Glomerular visceral epithelial cell (primary cell): ENCODE measurements around the gene SLC8A1.

ENCODE experiments used
- DNase-seq: peaks from one replicate; pipeline ENCODE4 v3.0.0-alpha.2; 2016; ENCODE audit errors: extremely low spot score

SLC8A1 gene

GRCh38 chr2:40355451-40355850, 96.4 kb downstream of the SLC8A1 start:
- no peak for DNase-seq

- no peak for DNase-seq
Observed at GRCh38 chr2:40353231-40353630, 98.7 kb downstream of the SLC8A1 start.

DNA sequence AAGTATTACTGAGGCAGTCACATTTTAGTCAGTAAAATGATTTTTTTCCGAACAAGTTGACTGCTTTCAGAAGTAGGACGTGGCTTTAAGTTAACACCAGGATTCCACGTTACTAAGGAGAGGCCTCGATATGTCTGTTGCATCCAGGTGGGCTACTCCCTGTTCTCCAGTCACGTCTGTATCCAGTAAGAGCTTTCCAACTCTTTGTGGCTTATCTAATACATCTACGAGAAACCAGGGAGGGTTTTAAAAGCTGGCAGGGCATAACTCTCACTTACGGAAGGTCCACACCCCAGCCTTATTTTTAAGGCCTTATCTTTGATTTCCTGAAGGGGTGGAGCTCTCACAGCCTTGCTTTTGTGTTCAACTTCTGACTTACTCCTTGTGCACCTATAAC, 99.2 kb downstream of the SLC8A1 start:
- DNase-seq: no peak

DNA sequence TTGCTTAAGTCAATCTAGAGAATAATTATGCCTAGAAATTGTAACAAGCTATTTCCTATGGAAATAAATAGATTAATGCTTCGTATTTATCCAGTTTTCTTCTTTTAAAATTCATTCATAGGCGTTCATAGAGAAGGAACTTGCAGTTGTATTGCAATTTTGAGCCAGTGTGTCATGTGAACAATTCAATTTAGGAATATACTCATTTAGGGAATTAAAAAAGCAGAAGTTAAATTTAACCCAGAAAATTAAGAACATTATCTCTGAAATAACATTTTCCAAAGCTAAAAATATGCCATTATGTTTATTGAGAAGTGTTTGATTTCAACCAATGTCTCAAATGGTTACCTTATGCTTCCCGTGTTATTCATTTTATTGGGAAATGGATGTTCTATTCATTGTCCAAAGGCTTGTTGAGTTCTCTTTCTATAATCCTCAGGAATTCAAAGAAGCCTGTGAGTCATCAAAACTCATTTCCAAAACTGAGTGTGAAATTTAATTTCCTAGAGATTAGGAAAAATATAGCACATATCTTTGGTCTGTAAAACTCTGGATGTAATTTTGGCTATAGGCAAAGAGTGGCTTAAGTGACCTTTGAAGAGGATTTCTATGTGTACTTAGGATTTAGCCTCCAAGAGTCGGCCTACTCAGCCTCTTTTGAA, 99.7 kb downstream of the SLC8A1 start:
- no peak for DNase-seq

GRCh38 chr2:40348665-40349064, 103.2 kb downstream of the SLC8A1 start:
- peak; percentile 83 for DNase-seq

- DNase-seq: no peak
Observed at GRCh38 chr2:40348038-40348437, 103.9 kb downstream of the SLC8A1 start.

DNA sequence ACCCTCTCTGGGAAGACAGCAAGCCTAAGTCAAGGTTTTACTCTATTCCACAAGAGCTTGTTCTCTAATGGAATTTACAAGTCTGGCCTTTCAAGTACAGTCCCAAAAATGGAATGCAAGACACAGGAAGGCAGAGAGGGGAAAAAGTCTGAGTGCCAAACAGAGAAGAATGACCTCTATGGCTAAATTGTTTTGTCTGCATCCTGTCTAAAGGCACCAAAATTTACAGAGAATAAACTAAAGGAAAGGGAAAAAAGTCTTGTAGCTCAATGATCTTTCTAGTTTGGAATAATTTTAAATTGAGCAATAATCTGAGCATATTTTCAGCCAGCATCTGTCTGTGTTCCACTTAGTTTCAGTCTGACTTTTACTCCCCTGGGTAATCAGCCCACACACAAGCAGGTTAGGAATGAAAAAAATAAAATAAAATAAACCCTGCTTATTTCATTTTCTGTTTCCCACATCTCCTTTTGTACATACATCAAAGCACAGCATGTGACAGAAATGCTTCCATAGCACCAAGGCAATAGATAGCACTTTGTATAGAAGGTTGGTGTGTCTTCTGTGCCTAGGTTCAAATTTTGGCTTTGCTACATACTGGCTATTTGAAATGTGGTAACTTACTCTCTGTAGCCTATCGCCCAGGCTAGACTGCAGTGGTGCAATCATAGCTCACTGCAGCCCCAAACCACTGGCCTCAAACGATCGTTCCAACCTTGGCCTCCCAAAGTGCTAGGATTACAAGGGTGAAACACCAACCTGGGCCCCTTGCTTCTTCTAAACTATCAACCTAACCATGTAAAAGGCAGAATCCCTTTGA, 105.1 kb downstream of the SLC8A1 start:
- DNase-seq: no peak

DNA sequence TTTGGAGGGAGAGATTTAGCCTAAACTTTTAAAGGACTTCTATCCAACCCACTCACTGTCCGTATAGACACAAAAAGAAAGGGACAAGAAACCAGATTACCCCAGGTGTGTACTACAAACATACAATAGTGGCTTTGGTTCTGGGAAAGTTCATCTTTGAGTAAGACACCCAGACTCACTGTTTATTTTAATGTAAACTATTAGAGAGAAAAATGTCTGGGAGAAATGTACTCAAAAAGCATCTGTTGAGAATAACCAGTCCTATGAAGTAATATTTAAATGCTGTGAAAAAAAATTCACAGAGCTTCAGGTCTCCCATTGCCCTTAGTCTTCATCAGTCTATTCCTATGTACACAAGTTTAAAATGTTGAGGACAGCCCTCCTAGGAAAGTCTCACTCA, 107.5 kb downstream of the SLC8A1 start:
- no peak for DNase-seq

DNA sequence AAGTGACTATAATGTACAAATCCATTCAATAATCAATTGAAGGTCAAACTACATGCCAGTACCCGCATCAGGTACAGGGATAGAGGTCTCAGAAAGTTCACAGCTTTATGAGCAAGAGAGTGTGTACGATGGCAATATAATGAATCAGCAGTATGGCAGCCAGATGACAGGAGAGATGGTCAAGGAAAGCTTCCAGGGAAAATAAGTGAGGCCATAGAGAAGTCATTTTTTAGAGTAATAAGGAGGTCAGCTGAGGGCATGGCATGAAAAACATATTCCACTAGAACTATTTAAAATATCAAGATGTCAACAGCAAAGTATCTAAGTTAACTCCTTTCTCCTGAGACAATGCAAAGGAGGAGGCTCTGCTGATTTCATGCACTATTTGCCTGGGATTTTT, 108.0 kb downstream of the SLC8A1 start:
- peak; percentile 40 for DNase-seq

- no peak for DNase-seq
Observed at GRCh38 chr2:40341198-40341597, 110.7 kb downstream of the SLC8A1 start.

GRCh38 chr2:40339026-40339425, 112.9 kb downstream of the SLC8A1 start:
- no peak for DNase-seq

- DNase-seq: peak; percentile 79
Observed at GRCh38 chr2:40332191-40332826, 119.6 kb downstream of the SLC8A1 start.

DNA sequence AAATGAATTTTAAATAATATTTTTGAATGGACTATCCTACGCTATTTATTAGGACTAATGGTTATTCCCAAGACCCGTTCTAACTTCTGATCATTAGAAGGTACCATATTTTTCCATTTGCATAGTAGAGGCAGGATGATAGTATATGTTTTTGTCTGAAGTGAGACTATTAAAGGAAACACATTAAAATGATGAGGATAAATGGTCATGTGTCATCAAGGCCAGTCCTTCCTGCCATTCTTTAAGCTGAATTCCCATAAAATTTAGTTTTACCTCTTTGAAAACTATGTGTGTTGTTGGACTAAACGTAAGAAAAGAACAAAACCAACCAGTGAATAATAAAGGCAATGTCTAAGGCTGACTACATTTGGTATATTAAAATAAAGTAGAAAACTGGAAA, 121.8 kb downstream of the SLC8A1 start:
- DNase-seq: no peak

DNA sequence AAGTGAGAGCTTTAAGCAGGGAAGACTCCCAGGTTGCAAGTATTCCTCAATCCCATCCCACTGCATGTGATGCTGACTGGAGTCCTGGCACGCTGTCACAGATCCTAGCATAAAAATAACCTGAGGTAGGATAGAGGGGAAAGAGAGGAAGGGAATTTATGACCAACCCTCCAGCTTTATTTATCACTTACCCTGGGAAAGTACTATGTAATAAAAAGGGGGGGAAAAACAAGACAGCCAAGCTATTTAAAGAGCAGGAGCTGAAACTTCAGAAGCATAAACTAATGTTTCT, 122.2 kb downstream of the SLC8A1 start:
- no peak for DNase-seq

GRCh38 chr2:40325116-40325515, 126.8 kb downstream of the SLC8A1 start:
- DNase-seq: peak; percentile 67

- DNase-seq: no peak
Observed at GRCh38 chr2:40324656-40325055, 127.2 kb downstream of the SLC8A1 start.

- no peak for DNase-seq
Observed at GRCh38 chr2:40321822-40322221, 130.1 kb downstream of the SLC8A1 start.

DNA sequence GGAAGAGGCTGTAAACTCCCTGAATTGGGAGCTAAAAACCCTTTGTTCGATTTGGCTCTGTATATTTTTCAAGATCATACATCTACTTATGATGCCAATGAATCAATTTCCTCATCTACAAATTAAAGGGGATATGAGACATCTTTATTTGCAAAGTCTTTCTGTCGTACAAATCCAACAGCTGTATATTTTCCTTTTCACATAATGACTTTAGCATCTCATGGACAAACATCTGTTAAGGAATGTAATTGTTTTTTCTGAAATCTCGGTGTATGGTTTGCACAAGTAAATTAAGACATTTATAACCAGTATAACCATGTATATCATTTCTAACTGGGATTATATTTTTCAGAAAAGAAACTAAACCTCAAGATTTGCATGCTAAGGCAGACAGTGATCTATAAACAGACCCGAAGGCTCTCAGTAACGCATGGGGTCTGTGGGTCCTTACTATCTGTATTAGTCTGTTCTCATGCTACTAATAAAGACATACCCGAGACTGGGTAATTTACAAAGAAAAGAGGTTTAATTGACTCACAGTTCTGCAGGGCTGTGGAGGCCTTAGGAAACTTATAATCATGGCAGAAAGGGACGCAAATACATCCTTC, 130.8 kb downstream of the SLC8A1 start:
- DNase-seq: no peak

- DNase-seq: no peak
Observed at GRCh38 chr2:40318921-40319320, 133.0 kb downstream of the SLC8A1 start.

GRCh38 chr2:40317761-40318160, 134.1 kb downstream of the SLC8A1 start:
- no peak for DNase-seq

DNA sequence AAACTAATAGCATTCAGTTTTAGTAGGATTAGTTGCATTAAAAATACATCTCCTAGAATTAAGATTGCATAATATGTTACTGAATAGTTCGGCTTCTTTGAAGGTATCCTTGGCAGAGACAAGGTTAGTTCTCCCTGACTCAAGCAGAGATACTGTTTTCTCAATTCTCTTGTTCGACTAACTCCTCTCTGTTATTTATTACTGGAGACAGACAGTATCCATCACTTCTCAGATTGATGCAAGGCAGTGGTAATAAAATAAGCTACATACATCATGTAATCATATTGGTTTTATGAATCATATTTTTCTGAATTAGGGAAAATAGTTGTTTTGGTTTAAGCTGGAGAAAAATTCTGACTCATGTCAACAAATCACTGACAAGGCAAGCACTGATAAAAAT, 134.8 kb downstream of the SLC8A1 start:
- no peak for DNase-seq

DNA sequence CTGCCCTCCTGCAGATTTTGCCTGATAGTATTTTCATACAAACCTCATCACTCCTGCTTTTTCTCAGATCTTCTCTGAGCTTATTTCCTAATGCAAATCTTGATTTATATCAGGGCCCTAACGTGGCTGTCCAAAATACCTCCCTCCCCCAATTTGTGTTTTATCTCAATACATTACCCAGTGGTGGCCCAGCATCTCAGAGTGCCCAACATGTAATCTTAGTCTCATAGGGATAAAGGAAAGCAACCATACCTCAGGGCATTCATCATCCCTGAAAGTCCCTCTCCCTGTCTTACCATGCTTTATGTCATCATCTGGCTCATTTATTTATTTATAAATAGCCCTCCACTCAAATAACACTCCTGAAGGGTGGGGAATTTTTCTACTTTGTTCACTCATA, 135.3 kb downstream of the SLC8A1 start:
- no peak for DNase-seq

DNA sequence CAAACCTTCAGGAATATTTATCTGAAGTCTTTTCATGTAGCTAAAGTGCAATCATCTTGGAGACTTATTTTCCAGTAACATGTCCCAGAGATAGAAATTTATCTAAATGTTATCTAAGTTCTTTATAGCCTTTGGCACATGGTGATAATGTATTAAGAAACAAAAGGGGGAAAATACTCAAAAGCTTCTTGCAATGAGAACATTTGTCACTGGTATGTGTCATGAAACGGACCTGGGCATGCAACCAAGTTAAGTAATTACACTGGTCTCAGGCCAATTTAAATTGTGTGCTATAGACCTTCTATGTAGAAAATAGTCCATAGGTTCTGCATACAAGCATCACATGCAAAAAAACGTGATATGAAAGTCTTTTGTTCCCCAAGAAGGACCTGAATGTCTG, 136.2 kb downstream of the SLC8A1 start:
- no peak for DNase-seq
